SK-N-SH (cell line): ENCODE data around the gene C1orf159. TPM values are rescaled to one million over a fixed set of nuclear protein-coding genes. Genes with fewer than 3 reads are reported as not detected.

Experiments used
- CTCF ChIA-PET: fragments of 300-600, 350-600 bp; formaldehyde crosslinking; extraction: SDS; loops from one replicate; lab custom pipeline; 2021; lab: Yijun Ruan, JAX
- POLR2A ChIA-PET: fragments of 350-600 bp; sonication (Branson Sonifier 250); formaldehyde crosslinking; extraction: SDS; loops from one replicate; lab custom pipeline; 2020; ENCODE audit warnings: antibody characterized with exemption, inconsistent platforms; lab: Yijun Ruan, JAX
- DNase-seq: peaks from one replicate; pipeline ENCODE4 v3.0.0; 2012
- H2AFZ ChIP-seq: fragments of 200-600 bp; sonication (generic); 2 replicates; pipeline ENCODE4 v1.8.1; 2016; ENCODE audit warnings: antibody characterized with exemption, mild to moderate bottlenecking, low read depth
- H3F3A ChIP-seq: fragments of 200-600 bp; sonication (generic); replicated peaks from 2 replicates; pipeline ENCODE3; 2016; ENCODE audit warnings: antibody characterized with exemption, mild to moderate bottlenecking; ENCODE audit not compliant: insufficient read depth
- H3K27ac ChIP-seq, 2 experiments: fragments of 200-500 bp in 1 of 2; fragments of 200-600 bp in 1 of 2; sonication (Bioruptor generic) in 1 of 2; sonication (generic), shearing (Covaris generic) in 1 of 2; 2 replicates each; pipeline versions ENCODE4 v1.5.1 to v1.6.1; 2014 to 2016; ENCODE audit warnings: low read depth in 2 of 2, inconsistent platforms in 1 of 2, low read length in 1 of 2, mild to moderate bottlenecking in 1 of 2, mixed read lengths in 1 of 2
- H3K27me3 ChIP-seq: fragments of 200-600 bp; sonication (generic), shearing (Covaris generic); 2 replicates; pipeline ENCODE4 v1.6.1; 2016; ENCODE audit warnings: mixed run types; ENCODE audit not compliant: insufficient read depth
- H3K36me3 ChIP-seq, 2 experiments: fragments of 200-500 bp in 1 of 2; fragments of 200-600 bp in 1 of 2; sonication (Bioruptor generic) in 1 of 2; sonication (generic) in 1 of 2; replicated peaks in 1 of 2; 2 replicates each; pipeline versions ENCODE3 to v1.5.1; 2014 to 2016; ENCODE audit warnings: low read length in 1 of 2, mild to moderate bottlenecking in 1 of 2; ENCODE audit not compliant: insufficient read depth in 2 of 2, control insufficient read depth in 1 of 2
- H3K4me1 ChIP-seq, 2 experiments: fragments of 200-500 bp in 1 of 2; fragments of 200-600 bp in 1 of 2; sonication (Bioruptor generic) in 1 of 2; sonication (generic), shearing (Covaris generic) in 1 of 2; 2 replicates each; pipeline versions ENCODE4 v1.5.1 to v1.6.1; 2014 to 2016; ENCODE audit warnings: low read depth in 1 of 2, low read length in 1 of 2, mixed run types in 1 of 2; ENCODE audit not compliant: insufficient read depth in 2 of 2, control insufficient read depth in 1 of 2
- H3K4me2 ChIP-seq: fragments of 200-600 bp; sonication (generic), shearing (Covaris generic); 2 replicates; pipeline ENCODE4 v1.6.1; 2017; ENCODE audit warnings: mixed run types
- H3K4me3 ChIP-seq, 2 experiments: fragments of 200-500 bp in 1 of 2; fragments of 200-600 bp in 1 of 2; sonication (Bioruptor generic) in 1 of 2; sonication (generic), shearing (Covaris generic) in 1 of 2; 2 replicates each; pipeline versions ENCODE4 v1.5.1 to v1.8.1; 2014 to 2016; ENCODE audit warnings: low read depth in 2 of 2, inconsistent platforms in 1 of 2, low read length in 1 of 2, mild to moderate bottlenecking in 1 of 2, mixed read lengths in 1 of 2, moderate library complexity in 1 of 2
- H3K79me2 ChIP-seq: fragments of 200-600 bp; sonication (generic); 2 replicates; pipeline ENCODE4 v1.8.1; 2017; ENCODE audit warnings: mild to moderate bottlenecking; ENCODE audit not compliant: insufficient read depth
- H3K9ac ChIP-seq: fragments of 200-600 bp; sonication (generic); 2 replicates; pipeline ENCODE4 v1.6.1; 2017; ENCODE audit warnings: mixed run types
- H3K9me2 ChIP-seq: fragments of 200-600 bp; sonication (generic); 2 replicates; pipeline ENCODE4 v1.6.1; 2017; ENCODE audit warnings: mixed run types
- H3K9me3 ChIP-seq: fragments of 200-600 bp; sonication (generic); 2 replicates; pipeline ENCODE4 v1.6.1; 2017; ENCODE audit warnings: mixed run types, mild to moderate bottlenecking, moderate library complexity
- H4K20me1 ChIP-seq: fragments of 200-600 bp; sonication (generic); 2 replicates; pipeline ENCODE4 v1.6.1; 2017; ENCODE audit warnings: mild to moderate bottlenecking, mixed run types; ENCODE audit not compliant: insufficient read depth
- CHD2 ChIP-seq: fragments of 150-350 bp; IDR thresholded peaks from 2 replicates; pipeline ENCODE4 v1.6.1; 2018; ENCODE audit warnings: low read length; ENCODE audit not compliant: partially characterized antibody
- EZH2phosphoT487 ChIP-seq: fragments of 200-600 bp; sonication (generic); IDR thresholded peaks from 2 replicates; pipeline ENCODE4 v1.6.1; 2017; ENCODE audit warnings: low read depth, mixed run types, mild to moderate bottlenecking, antibody characterized with exemption, moderate library complexity, borderline replicate concordance
- FOSL2 ChIP-seq: IDR thresholded peaks from 2 replicates; pipeline ENCODE4 v1.4.0; 2012; ENCODE audit warnings: low read depth, mild to moderate bottlenecking, moderate library complexity, borderline replicate concordance
- FOXJ3 ChIP-seq: sonication (generic); formaldehyde crosslinking; IDR thresholded peaks from 2 replicates; pipeline ENCODE4 v1.5.1; 2020; ENCODE audit warnings: mild to moderate bottlenecking, missing genetic modification reagents
- GABPA ChIP-seq: IDR thresholded peaks from 2 replicates; pipeline ENCODE4 v1.4.0; 2012; ENCODE audit warnings: low read depth, mild to moderate bottlenecking
- IRF3 ChIP-seq: fragments of 150-350 bp; IDR thresholded peaks from 2 replicates; pipeline ENCODE4 v1.6.1; 2016; ENCODE audit warnings: mild to moderate bottlenecking, low read depth, low read length
- JUND ChIP-seq: IDR thresholded peaks from 2 replicates; pipeline ENCODE4 v1.4.0; 2012
- MEF2A ChIP-seq: IDR thresholded peaks from 2 replicates; pipeline ENCODE4 v1.4.0; 2012; ENCODE audit warnings: low read depth, borderline replicate concordance
- MXI1 ChIP-seq: IDR thresholded peaks from 2 replicates; pipeline ENCODE4 v1.6.1; 2012; ENCODE audit warnings: mild to moderate bottlenecking, low read depth, low read length, improper control_type of control experiment
- NRF1 ChIP-seq: IDR thresholded peaks from 2 replicates; pipeline ENCODE4 v1.6.1; 2012; ENCODE audit warnings: low read depth, mild to moderate bottlenecking, low read length
- POLR2AphosphoS5 ChIP-seq: IDR thresholded peaks from 2 replicates; pipeline ENCODE4 v1.6.1; 2012; ENCODE audit warnings: low read depth, low read length
- RAD21 ChIP-seq: IDR thresholded peaks from 2 replicates; pipeline ENCODE4 v1.6.1; 2012; ENCODE audit warnings: mild to moderate bottlenecking, low read length
- RCOR1 ChIP-seq: fragments of 150-350 bp; IDR thresholded peaks from 2 replicates; pipeline ENCODE4 v1.6.1; 2017; ENCODE audit warnings: antibody characterized with exemption, low read length
- RFX5 ChIP-seq: IDR thresholded peaks from 2 replicates; pipeline ENCODE4 v1.6.1; 2012; ENCODE audit warnings: mild to moderate bottlenecking, improper control_type of control experiment, low read length
- SIN3A ChIP-seq: IDR thresholded peaks from 2 replicates; pipeline ENCODE4 v1.6.1; 2012; ENCODE audit warnings: low read depth, mild to moderate bottlenecking, low read length, moderate library complexity, borderline replicate concordance
- SMC3 ChIP-seq: IDR thresholded peaks from 2 replicates; pipeline ENCODE4 v1.6.1; 2012; ENCODE audit warnings: low read depth, low read length, improper control_type of control experiment
- ZBTB33 ChIP-seq: IDR thresholded peaks from 2 replicates; pipeline ENCODE4 v1.4.0; 2012; ENCODE audit warnings: low read depth, borderline replicate concordance
- WGBS: methylation state at CpG from one replicate; pipeline ENCODE4 v1.1.6; 2017; ENCODE audit warnings: low lambda C conversion rate; 5-methylcytosine and 5-hydroxymethylcytosine counted together
- polyA plus RNA-seq, 3 experiments: library from polyadenylated mRNA; depleted of rRNA; stranded (reverse); fragments of >200 nt; gene quantifications; 2 replicates each; pipeline ENCODE4 v1.2.3, GENCODE V29; 2012
- TF ChIP-seq, protein P1 (sequence below): IDR thresholded peaks from 2 replicates; pipeline ENCODE4 v1.6.1; 2012; ENCODE audit warnings: mild to moderate bottlenecking, low read depth, low read length, moderate library complexity
- TF ChIP-seq, protein P2 (sequence below): IDR thresholded peaks from 2 replicates; pipeline ENCODE4 v1.4.0; 2012; ENCODE audit warnings: low read depth

C1orf159 gene
- polyA plus RNA-seq, 1 of the 3 experiments (the other 2 are of a cell fraction): 10.2 TPM

DNA sequence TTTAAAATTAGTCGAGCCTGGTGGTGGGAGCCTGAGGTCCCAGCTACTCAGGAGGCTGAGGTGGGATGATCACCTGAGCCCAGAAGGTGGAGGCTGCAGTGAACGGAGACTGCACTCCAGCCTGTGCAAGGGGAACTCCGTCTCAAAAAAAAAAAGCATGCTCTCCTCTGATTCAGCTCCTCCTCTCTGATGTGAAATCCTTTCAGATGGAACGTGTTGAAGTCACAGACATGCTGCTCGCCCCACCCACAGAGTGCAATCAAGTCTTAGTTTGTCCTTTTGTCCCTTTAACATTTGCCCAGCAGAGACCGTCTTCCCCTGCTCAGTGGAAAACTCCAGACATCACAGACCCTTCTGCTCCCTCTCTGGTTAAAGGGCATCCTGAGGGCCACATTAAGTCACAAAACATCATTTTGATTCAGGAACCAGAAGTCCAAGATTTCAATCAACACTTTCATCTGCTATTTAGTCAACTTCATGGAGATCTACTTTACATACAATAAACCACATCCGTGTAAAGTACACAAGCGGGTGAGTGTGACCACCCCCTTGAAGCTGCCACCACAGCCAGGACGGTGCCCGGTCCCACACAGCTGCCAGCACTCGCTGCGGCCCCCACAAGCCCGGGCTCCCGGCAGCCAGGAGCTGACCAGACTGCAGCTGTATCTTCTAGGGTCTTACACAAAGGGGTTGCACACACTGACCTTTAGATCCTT, 22.8 kb downstream of the C1orf159 start:
- H3K4me2 ChIP-seq: no peak overlapping the region
- POLR2A ChIA-PET: no interaction called here
- peaks cover 3% of the 10 kb centered on the region for H3F3A ChIP-seq
- H3K4me1 ChIP-seq: no peaks in the 10 kb centered on the region
- TF ChIP-seq POLR2AphosphoS5 (no peak), SMC3 (no peak), IRF3 (no peak), CHD2 (no peak), ZBTB33 (no peak)
- TF ChIP-seq, protein P1, sequence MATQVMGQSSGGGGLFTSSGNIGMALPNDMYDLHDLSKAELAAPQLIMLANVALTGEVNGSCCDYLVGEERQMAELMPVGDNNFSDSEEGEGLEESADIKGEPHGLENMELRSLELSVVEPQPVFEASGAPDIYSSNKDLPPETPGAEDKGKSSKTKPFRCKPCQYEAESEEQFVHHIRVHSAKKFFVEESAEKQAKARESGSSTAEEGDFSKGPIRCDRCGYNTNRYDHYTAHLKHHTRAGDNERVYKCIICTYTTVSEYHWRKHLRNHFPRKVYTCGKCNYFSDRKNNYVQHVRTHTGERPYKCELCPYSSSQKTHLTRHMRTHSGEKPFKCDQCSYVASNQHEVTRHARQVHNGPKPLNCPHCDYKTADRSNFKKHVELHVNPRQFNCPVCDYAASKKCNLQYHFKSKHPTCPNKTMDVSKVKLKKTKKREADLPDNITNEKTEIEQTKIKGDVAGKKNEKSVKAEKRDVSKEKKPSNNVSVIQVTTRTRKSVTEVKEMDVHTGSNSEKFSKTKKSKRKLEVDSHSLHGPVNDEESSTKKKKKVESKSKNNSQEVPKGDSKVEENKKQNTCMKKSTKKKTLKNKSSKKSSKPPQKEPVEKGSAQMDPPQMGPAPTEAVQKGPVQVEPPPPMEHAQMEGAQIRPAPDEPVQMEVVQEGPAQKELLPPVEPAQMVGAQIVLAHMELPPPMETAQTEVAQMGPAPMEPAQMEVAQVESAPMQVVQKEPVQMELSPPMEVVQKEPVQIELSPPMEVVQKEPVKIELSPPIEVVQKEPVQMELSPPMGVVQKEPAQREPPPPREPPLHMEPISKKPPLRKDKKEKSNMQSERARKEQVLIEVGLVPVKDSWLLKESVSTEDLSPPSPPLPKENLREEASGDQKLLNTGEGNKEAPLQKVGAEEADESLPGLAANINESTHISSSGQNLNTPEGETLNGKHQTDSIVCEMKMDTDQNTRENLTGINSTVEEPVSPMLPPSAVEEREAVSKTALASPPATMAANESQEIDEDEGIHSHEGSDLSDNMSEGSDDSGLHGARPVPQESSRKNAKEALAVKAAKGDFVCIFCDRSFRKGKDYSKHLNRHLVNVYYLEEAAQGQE: no peak
- 94% methylated on average over 8 of the region's 14 CpGs for WGBS
- H3K36me3 ChIP-seq: no peaks in the 10 kb centered on the region
- H4K20me1 ChIP-seq: no peaks in the 10 kb centered on the region
- H3K79me2 ChIP-seq: no peaks in the 10 kb centered on the region; the same call in 1 of the 2 replicates
- H3K27ac ChIP-seq: no peak overlapping the region
- H3K9me3 ChIP-seq: no peaks in the 10 kb centered on the region
- H3K27me3 ChIP-seq: no peaks in the 10 kb centered on the region
- H3K9ac ChIP-seq: no peak overlapping the region
- CTCF ChIA-PET: no interaction called here
- no peak overlapping the region for H3K4me3 ChIP-seq
- no peak overlapping the region for H2AFZ ChIP-seq
- DNase-seq: peak; percentile 14
- no peaks in the 10 kb centered on the region for H3K9me2 ChIP-seq

- Histone ChIP-seq H2AFZ (no peak overlapping the region), H3K9me3 (no peaks in the 10 kb centered on the region), H3K4me1 (no peaks in the 10 kb centered on the region), H3K36me3 (no peaks in the 10 kb centered on the region), H3K27ac (no peak overlapping the region), H3K4me2 (no peak overlapping the region), H3K9ac (no peak overlapping the region), H3K79me2 (no peaks in the 10 kb centered on the region; the same call in 1 of the 2 replicates), H3K27me3 (no peaks in the 10 kb centered on the region), H4K20me1 (no peaks in the 10 kb centered on the region), H3K9me2 (no peaks in the 10 kb centered on the region), H3K4me3 (no peak overlapping the region), H3F3A (peaks cover 3% of the 10 kb centered on the region)
- peak; percentile 24 for DNase-seq
- CTCF ChIA-PET: no interaction called here
- POLR2A ChIA-PET: no interaction called here
- 90% methylated on average over 4 of the region's 28 CpGs for WGBS
- TF ChIP-seq RCOR1 (no peak), NRF1 (no peak), SMC3 (no peak), FOXJ3 (CRISPR knock-in tag) (no peak), MEF2A (no peak), EZH2phosphoT487 (no peak), RAD21 (no peak), JUND (no peak), SIN3A (no peak), MXI1 (no peak), GABPA (no peak), RFX5 (no peak), FOSL2 (no peak)
- TF ChIP-seq, protein P2, sequence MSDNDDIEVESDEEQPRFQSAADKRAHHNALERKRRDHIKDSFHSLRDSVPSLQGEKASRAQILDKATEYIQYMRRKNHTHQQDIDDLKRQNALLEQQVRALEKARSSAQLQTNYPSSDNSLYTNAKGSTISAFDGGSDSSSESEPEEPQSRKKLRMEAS: no peak
Measured at GRCh38 chr1:1092149-1092855, 23.6 kb downstream of the C1orf159 start.
